Astrocyte (in vitro differentiated cells and primary cell): Measurements from ENCODE around the gene VCPKMT.

Experiments
- CTCF ChIP-seq: IDR thresholded peaks from 2 replicates; pipeline ENCODE4 v1.5.1; 2011; ENCODE audit warnings: low read depth, mild to moderate bottlenecking, inconsistent platforms, low read length, moderate library complexity; ENCODE audit not compliant: insufficient read depth
- EZH2 ChIP-seq: IDR thresholded peaks from 2 replicates; pipeline ENCODE4 v1.6.1; 2012; ENCODE audit warnings: mild to moderate bottlenecking, low read length, inconsistent platforms; ENCODE audit not compliant: insufficient read depth

DNA sequence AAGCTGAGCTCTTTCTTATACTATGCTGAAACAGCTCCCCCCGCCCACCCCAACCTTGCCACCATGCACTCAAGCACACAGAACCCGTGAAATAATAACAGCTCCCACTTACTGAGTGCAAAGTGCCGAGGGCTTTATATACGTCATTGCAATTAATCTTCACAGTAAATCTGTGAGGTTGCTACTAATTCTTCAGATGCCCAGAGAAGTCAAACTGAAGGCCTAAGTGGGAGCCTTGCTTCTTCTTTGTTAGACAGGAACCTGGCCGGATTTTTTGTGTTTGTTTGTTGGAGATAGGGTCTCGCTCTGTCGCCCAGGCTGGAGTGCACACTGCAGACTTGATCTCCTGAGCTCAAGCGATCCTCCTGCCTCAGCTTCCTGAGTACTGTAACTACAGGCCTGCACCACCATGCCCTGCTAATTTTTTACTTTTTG lies 34.0 kb downstream of the VCPKMT start:
- TF ChIP-seq CTCF (no peak), EZH2 (no peak)
